ENCODE measurements around the gene UFC1.

Gene UFC1

GRCh38 chr1:161201836-161202712 is 48.3 kb downstream of the UFC1 start, which contains the start of gene NDUFS2:
Gene NDUFS2 (plus strand): TSS chr1:161202367. CDS start chr1:161202386, 19 bp downstream.
- H3K27ac ChIP-seq (ENCODE audit: low read depth, low read length): peak within 1 kb of the TSS; percentile 100
- no peaks in the 10 kb centered on the region for H3K9me3 ChIP-seq (ENCODE audit: control insufficient read depth in 5 of 5, low read length in 5 of 5)
- peak within 1 kb of the TSS; percentile 86 to 94 (median 93) for H3K9ac ChIP-seq (ENCODE audit: low read length in 5 of 5)
- peak within 1 kb of the TSS; percentile 86 to 97 (median 93) for H3K4me3 ChIP-seq (ENCODE audit: low read depth in 1 of 5, low read length in 5 of 5)
- peaks cover 42 to 78% (median 62%) of the 10 kb centered on the region in 5 donors for H3K4me1 ChIP-seq (ENCODE audit: control insufficient read depth in 5 of 5, insufficient read depth in 5 of 5, low read length in 5 of 5)
- peaks cover 0 to 9% (median 0%) of the 10 kb centered on the region in 5 donors for H3K27me3 ChIP-seq (ENCODE audit: control insufficient read depth in 5 of 5, insufficient read depth in 4 of 5, low read length in 5 of 5)
- peaks cover 7 to 30% (median 12%) of the 10 kb centered on the region in 5 donors for H3K36me3 ChIP-seq (ENCODE audit: control insufficient read depth in 5 of 5, insufficient read depth in 5 of 5, low read length in 5 of 5)

GRCh38 chr1:161206411-161207140 is 52.8 kb downstream of the UFC1 start:
- Histone ChIP-seq H3K27ac (ENCODE audit: low read depth, low read length) (peak overlapping the region; percentile 39), H3K9ac (ENCODE audit: low read length in 5 of 5) (peak overlapping the region in 1 of 5 donors; percentile 21), H3K9me3 (ENCODE audit: control insufficient read depth in 5 of 5, low read length in 5 of 5) (no peaks in the 10 kb centered on the region), H3K36me3 (ENCODE audit: control insufficient read depth in 5 of 5, insufficient read depth in 5 of 5, low read length in 5 of 5) (peaks cover 16 to 68% (median 41%) of the 10 kb centered on the region in 5 donors), H3K4me1 (ENCODE audit: control insufficient read depth in 5 of 5, insufficient read depth in 5 of 5, low read length in 5 of 5) (peaks cover 8 to 42% (median 21%) of the 10 kb centered on the region in 5 donors), H3K27me3 (ENCODE audit: control insufficient read depth in 5 of 5, insufficient read depth in 4 of 5, low read length in 5 of 5) (no peaks in the 10 kb centered on the region), H3K4me3 (ENCODE audit: low read depth in 1 of 5, low read length in 5 of 5) (no peak overlapping the region)

- Histone ChIP-seq H3K27ac (ENCODE audit: low read depth, low read length) (peak overlapping the region; percentile 39), H3K27me3 (ENCODE audit: control insufficient read depth in 5 of 5, insufficient read depth in 4 of 5, low read length in 5 of 5) (no peaks in the 10 kb centered on the region), H3K4me3 (ENCODE audit: low read depth in 1 of 5, low read length in 5 of 5) (no peak overlapping the region), H3K9me3 (ENCODE audit: control insufficient read depth in 5 of 5, low read length in 5 of 5) (no peaks in the 10 kb centered on the region), H3K4me1 (ENCODE audit: control insufficient read depth in 5 of 5, insufficient read depth in 5 of 5, low read length in 5 of 5) (peaks cover 2 to 38% (median 17%) of the 10 kb centered on the region in 5 donors), H3K9ac (ENCODE audit: low read length in 5 of 5) (no peak overlapping the region), H3K36me3 (ENCODE audit: control insufficient read depth in 5 of 5, insufficient read depth in 5 of 5, low read length in 5 of 5) (peaks cover 16 to 74% (median 47%) of the 10 kb centered on the region in 5 donors)
These were observed 53.4 kb downstream of the UFC1 start for GRCh38 chr1:161207173-161207572.

Measured in subcutaneous abdominal adipose tissue (tissue), 5 donors.